ENCODE data around the gene NFYC.
A peak's percentile ranks its signal among the peaks of the same experiment; 100 is the strongest.

Gene NFYC

GRCh38 chr1:40782371-40782956 is 91.0 kb downstream of the NFYC start:
- CTCF ChIA-PET, result interaction anchor here (0.7 to 3.7 kb wide), 5 partner anchors 8 to 158 kb away, joined by 3 to 23 read pairs (median 4); no protein-coding TSS in a partner anchor
- TF ChIP-seq, protein P1, sequence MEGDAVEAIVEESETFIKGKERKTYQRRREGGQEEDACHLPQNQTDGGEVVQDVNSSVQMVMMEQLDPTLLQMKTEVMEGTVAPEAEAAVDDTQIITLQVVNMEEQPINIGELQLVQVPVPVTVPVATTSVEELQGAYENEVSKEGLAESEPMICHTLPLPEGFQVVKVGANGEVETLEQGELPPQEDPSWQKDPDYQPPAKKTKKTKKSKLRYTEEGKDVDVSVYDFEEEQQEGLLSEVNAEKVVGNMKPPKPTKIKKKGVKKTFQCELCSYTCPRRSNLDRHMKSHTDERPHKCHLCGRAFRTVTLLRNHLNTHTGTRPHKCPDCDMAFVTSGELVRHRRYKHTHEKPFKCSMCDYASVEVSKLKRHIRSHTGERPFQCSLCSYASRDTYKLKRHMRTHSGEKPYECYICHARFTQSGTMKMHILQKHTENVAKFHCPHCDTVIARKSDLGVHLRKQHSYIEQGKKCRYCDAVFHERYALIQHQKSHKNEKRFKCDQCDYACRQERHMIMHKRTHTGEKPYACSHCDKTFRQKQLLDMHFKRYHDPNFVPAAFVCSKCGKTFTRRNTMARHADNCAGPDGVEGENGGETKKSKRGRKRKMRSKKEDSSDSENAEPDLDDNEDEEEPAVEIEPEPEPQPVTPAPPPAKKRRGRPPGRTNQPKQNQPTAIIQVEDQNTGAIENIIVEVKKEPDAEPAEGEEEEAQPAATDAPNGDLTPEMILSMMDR (IDR thresholded peaks at IDR 0.05; ENCODE audit: insufficient read depth, low read length, missing control alignments), result no peak
- DNase-seq (ENCODE audit: low read depth, low spot score), result no peak
- H3K4me3 ChIP-seq (ENCODE audit: low read depth, low read length), result peak overlapping the region; percentile 6; the same call in 1 of the 2 replicates
- POLR2A ChIA-PET, result no interaction called here

GRCh38 chr1:40783001-40783905 is 91.7 kb downstream of the NFYC start, which contains the start of gene KCNQ4:
Gene KCNQ4, plus strand, starts transcription at chr1:40783787. Its CDS starts 307 bp downstream, at chr1:40784094.
- ChIA-PET CTCF (interaction anchor here (0.9 to 3.7 kb wide), 5 partner anchors 9 to 66 kb away, joined by 3 to 23 read pairs (median 5); no protein-coding TSS in a partner anchor), POLR2A (no interaction called here)
- no peak for DNase-seq (ENCODE audit: low read depth, low spot score)
- peak within 1 kb of the TSS; percentile 41 for H3K4me3 ChIP-seq (ENCODE audit: low read depth, low read length)
- TF ChIP-seq, protein P1 (IDR thresholded peaks at IDR 0.05; ENCODE audit: insufficient read depth, low read length, missing control alignments), result no peak

DNA sequence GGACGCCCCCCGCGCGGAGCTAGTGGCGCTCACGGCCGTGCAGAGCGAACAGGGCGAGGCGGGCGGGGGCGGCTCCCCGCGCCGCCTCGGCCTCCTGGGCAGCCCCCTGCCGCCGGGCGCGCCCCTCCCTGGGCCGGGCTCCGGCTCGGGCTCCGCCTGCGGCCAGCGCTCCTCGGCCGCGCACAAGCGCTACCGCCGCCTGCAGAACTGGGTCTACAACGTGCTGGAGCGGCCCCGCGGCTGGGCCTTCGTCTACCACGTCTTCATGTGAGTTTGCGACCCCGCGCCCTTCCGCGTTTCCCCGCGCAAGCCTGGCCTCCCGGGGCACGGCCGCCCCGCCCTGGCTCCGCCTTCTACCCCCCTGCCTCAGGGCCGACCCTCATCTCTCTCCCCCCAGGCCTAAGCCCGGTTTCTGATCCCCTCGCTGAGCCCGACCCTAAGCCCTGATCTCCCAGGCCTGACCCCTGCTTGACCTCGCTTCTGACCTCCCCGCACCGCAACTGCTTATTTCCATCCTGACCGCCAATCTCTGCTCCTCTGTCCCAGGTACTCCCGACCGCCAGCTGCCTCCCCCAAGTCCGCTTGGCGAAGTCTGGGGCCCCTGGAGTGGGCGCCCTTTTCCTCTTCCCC is 92.8 kb downstream of the NFYC start:
- ChIA-PET POLR2A (interaction anchor here (0.6 kb wide), 1 partner anchor 142 kb away, joined by 3 read pairs; no protein-coding TSS in a partner anchor), CTCF (interaction anchor here (2.3 kb wide), 1 partner anchor 10 kb away, joined by 8 read pairs; no protein-coding TSS in a partner anchor)
- H3K4me3 ChIP-seq (ENCODE audit: low read depth, low read length), result peak overlapping the region; percentile 41
- TF ChIP-seq, protein P1 (IDR thresholded peaks at IDR 0.05; ENCODE audit: insufficient read depth, low read length, missing control alignments), result no peak
- DNase-seq (ENCODE audit: low read depth, low spot score), result no peak

GRCh38 chr1:40784771-40785151 is 93.3 kb downstream of the NFYC start:
- ChIA-PET CTCF (interaction anchor here (2.3 kb wide), 1 partner anchor 10 kb away, joined by 8 read pairs; no protein-coding TSS in a partner anchor), POLR2A (interaction anchor here (0.6 kb wide), 1 partner anchor 142 kb away, joined by 3 read pairs; no protein-coding TSS in a partner anchor)
- TF ChIP-seq, protein P1 (IDR thresholded peaks at IDR 0.05; ENCODE audit: insufficient read depth, low read length, missing control alignments), result no peak

DNA sequence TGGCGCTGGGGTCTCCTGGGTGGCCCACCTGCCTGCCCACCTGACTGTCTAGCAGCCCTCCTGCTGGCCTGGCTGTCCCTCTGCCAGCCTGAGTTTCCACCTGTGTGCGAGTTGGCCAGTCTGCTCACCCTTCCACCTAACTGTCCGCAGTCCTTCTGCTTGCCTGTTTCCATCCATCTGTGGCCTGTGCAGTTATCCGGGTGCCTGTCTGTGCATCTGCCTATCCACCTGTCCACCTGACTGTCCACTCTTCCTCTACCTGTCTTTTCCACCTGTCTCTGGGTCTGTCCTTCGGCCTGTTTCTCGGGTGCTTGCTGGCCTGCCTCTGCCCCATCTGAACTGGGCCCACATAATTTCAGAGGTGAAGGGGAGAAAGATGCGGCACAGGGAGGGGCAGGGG is 93.9 kb downstream of the NFYC start:
- TF ChIP-seq, protein P1 (IDR thresholded peaks at IDR 0.05; ENCODE audit: insufficient read depth, low read length, missing control alignments), result no peak
- no peak for DNase-seq (ENCODE audit: low read depth, low spot score)
- H3K4me3 ChIP-seq (ENCODE audit: low read depth, low read length), result no peak overlapping the region
- POLR2A ChIA-PET, result no interaction called here
- CTCF ChIA-PET, result interaction anchor here (2.3 kb wide), 1 partner anchor 11 kb away, joined by 8 read pairs; no protein-coding TSS in a partner anchor

More at GRCh38 chr1:40784771-40785151, 93.3 kb downstream of the NFYC start:
- no peak overlapping the region for H3K4me3 ChIP-seq (ENCODE audit: low read depth, low read length)
- DNase-seq (ENCODE audit: low read depth, low spot score), result no peak
